DMS114 treated with DMSO at 0.1 percent for 48 hours (cell line): ENCODE data around the gene JMJD6.
"Not testable (repeated sequence)": the region's sequence is repeated elsewhere in the genome, so short reads cannot be mapped to it uniquely, and the experiment has no call there.

ENCODE experiments used
- DNase-seq: peaks from one replicate; lab custom pipeline; 2025; ENCODE audit not compliant: unreplicated experiment; lab: John Stamatoyannopoulos, UW

JMJD6 gene

GRCh38 chr17:76700617-76701470 is 25.6 kb downstream of the JMJD6 start:
- no peak for DNase-seq

GRCh38 chr17:76700270-76700616 is 26.2 kb downstream of the JMJD6 start:
- DNase-seq = no peak

- DNase-seq = not testable (repeated sequence)
Measured at GRCh38 chr17:76698466-76698977, 27.9 kb downstream of the JMJD6 start.

GRCh38 chr17:76697702-76698465 is 28.5 kb downstream of the JMJD6 start:
- DNase-seq = no peak

- no peak for DNase-seq
Measured at GRCh38 chr17:76696763-76697701, 29.4 kb downstream of the JMJD6 start.

GRCh38 chr17:76695059-76695831 is 31.2 kb downstream of the JMJD6 start:
- no peak for DNase-seq

GRCh38 chr17:76691379-76692191 is 34.8 kb downstream of the JMJD6 start:
- DNase-seq = no peak

- no peak for DNase-seq
Measured at GRCh38 chr17:76690596-76691280, 35.7 kb downstream of the JMJD6 start.

- no peak for DNase-seq
Measured at GRCh38 chr17:76689859-76690258, 36.5 kb downstream of the JMJD6 start.

- DNase-seq = no peak
Measured at GRCh38 chr17:76688165-76688622, 38.2 kb downstream of the JMJD6 start.

- no peak for DNase-seq
Measured at GRCh38 chr17:76687298-76688164, 38.9 kb downstream of the JMJD6 start.

- DNase-seq = no peak
Measured at GRCh38 chr17:76686538-76687297, 39.7 kb downstream of the JMJD6 start.

- DNase-seq = no peak
Measured at GRCh38 chr17:76685846-76686245, 40.6 kb downstream of the JMJD6 start.

GRCh38 chr17:76685366-76685765 is 41.0 kb downstream of the JMJD6 start:
- DNase-seq = no peak

GRCh38 chr17:76684756-76685155 is 41.6 kb downstream of the JMJD6 start:
- DNase-seq = no peak

GRCh38 chr17:76683921-76684745 is 42.3 kb downstream of the JMJD6 start:
- DNase-seq = no peak
